ENCODE data around the gene ELP5.
"Not testable (repeated sequence)": the region's sequence is repeated elsewhere in the genome, so short reads cannot be mapped to it uniquely, and the experiment has no call there.

ELP5 gene

DNA sequence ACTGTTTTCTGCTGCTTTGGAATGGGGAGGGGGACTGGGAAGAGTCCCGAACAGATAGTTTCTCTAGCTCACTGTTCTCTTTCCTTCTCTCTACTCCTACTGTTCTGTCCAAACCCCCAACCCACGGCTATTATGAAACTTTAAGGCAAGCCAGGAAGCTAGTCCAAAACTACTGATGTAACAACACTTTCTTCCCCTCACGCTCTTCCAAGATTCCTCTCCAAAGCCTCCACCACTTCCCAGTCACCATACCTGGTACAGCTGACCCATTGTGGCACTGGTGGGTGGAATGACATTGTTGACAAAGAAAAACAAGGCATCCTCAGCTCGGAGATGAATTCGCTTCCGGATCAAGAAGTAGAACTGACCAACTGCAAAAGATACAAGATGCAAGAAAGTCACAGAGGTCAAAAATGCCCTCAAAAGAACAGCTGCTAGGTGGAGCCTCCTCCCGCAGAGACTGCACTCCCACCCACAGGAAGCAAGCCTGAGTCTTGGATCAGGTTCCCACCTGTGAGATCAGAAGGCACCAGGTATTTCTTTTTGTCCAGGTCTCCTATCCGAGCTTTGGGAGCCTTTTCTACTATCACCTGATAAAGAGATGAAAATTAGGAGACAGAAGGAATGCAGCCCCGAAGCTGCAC lies 10.8 kb upstream of the ELP5 start:
- peak overlapping the region; percentile 97 for H3K4me3 ChIP-seq (replicated peaks; ENCODE audit: low read depth, low read length)

DNA sequence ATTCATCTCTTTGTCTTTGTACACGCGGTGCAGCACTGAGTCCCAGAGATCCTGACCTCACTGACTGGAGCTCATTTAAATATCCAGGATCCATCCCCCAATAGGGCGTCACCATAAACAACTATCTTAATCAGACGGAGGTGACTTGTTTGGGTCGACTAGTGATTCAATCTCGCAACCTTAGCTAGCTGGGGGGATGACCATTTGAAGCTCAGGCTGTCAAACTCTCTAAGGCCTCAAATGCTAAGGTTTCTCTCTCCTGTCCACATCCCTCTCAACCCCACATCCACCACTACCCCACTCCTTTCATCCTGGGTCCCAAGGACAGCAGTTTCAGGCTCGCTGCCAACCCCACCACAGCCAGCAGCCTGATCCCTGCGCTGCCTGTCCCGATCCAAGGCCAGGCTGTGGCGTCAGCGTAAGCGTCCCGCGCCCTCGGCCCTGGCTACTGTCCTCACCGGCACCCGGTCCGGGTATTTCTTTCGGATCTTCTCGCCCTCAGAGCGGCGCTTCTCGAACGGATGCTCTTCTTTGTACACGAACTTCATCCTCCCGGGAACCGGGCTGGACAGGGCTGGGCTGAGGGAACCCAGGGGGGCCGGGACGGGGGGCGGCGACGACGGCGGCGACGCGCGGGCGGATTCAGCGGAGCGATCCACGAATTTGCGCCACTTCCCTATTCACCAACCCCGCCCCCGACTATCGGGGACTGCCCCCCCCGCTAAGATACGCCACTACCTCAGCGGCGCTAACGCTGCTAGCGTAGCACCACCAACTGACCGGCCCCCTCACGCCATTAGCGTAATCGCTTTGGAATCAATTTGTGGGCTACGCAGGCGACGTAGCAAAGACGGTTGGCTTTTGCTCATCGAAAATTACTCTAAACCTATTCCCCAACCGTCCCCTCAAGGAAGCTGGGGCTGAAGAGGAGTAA lies 10.0 kb upstream of the ELP5 start, which contains the start of gene GABARAP:
TSS of gene GABARAP (minus strand) at position 667 of the 934 bp plus-strand sequence. CDS start at position 548, 119 bp downstream.
- TF ChIP-seq, protein P1, sequence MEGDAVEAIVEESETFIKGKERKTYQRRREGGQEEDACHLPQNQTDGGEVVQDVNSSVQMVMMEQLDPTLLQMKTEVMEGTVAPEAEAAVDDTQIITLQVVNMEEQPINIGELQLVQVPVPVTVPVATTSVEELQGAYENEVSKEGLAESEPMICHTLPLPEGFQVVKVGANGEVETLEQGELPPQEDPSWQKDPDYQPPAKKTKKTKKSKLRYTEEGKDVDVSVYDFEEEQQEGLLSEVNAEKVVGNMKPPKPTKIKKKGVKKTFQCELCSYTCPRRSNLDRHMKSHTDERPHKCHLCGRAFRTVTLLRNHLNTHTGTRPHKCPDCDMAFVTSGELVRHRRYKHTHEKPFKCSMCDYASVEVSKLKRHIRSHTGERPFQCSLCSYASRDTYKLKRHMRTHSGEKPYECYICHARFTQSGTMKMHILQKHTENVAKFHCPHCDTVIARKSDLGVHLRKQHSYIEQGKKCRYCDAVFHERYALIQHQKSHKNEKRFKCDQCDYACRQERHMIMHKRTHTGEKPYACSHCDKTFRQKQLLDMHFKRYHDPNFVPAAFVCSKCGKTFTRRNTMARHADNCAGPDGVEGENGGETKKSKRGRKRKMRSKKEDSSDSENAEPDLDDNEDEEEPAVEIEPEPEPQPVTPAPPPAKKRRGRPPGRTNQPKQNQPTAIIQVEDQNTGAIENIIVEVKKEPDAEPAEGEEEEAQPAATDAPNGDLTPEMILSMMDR (IDR thresholded peaks at IDR 0.05; ENCODE audit: insufficient read depth, low read length, poor library complexity, severe bottlenecking): no peak
- Histone ChIP-seq H3K27me3 (replicated peaks; ENCODE audit: control insufficient read depth, insufficient read depth, low read length) (no peaks in the 10 kb centered on the region), H3K36me3 (ENCODE audit: control insufficient read depth, insufficient read depth, low read length) (peaks cover 9% of the 10 kb centered on the region), H3K4me3 (replicated peaks; ENCODE audit: low read depth, low read length) (peak within 1 kb of the TSS; percentile 97)
- DNase-seq (ENCODE audit: extremely low read depth, insufficient read length): peak; percentile 88

More for the DNA sequence above, 10.8 kb upstream of the ELP5 start:
- peaks cover 14% of the 10 kb centered on the region for H3K36me3 ChIP-seq (ENCODE audit: control insufficient read depth, insufficient read depth, low read length)
- no peaks in the 10 kb centered on the region for H3K27me3 ChIP-seq (replicated peaks; ENCODE audit: control insufficient read depth, insufficient read depth, low read length)
- TF ChIP-seq, protein P1 (IDR thresholded peaks at IDR 0.05; ENCODE audit: insufficient read depth, low read length, poor library complexity, severe bottlenecking): no peak
- no peak for DNase-seq (ENCODE audit: extremely low read depth, insufficient read length)

DNA sequence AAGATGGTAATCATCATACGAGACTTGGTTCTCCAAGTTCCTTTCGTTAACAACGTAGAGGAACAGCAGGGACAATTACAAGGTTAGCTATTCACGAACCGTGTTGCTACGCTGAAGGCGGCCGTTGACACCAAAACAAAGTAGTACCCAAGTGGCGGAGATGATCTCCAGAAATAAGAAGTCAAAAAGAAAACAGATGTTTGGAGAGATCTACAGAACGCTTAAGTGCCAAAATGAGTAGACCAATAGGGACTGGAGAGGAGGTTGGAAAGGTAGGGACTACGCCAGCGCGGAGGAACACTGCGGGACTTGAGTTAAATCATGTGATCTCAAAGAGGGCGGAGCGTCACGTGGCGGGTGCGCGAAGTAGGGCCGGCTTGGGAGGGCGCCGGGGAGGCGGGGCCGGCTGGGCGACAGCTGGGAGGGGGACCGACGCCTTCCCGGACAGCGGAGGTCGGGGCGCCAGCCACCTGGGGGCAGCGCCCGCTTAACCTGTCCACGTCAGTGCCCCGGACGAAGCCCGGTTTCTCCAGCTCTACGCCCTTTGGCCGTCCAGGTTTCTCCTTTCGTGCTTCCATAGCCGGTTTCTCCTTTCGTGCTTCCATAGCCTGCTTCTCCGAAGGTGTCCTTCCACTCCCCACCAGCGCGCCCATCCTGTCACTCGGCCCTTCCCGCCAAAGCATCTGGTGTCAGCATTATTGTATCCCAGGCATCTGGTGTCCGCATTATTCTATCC lies 9.1 kb upstream of the ELP5 start:
- Histone ChIP-seq H3K36me3 (ENCODE audit: control insufficient read depth, insufficient read depth, low read length) (peaks cover 9% of the 10 kb centered on the region), H3K27me3 (replicated peaks; ENCODE audit: control insufficient read depth, insufficient read depth, low read length) (no peaks in the 10 kb centered on the region), H3K4me3 (replicated peaks; ENCODE audit: low read depth, low read length) (peak overlapping the region; percentile 97)
- TF ChIP-seq, protein P1 (IDR thresholded peaks at IDR 0.05; ENCODE audit: insufficient read depth, low read length, poor library complexity, severe bottlenecking): no peak
- peak; percentile 92 for DNase-seq (ENCODE audit: extremely low read depth, insufficient read length)

DNA sequence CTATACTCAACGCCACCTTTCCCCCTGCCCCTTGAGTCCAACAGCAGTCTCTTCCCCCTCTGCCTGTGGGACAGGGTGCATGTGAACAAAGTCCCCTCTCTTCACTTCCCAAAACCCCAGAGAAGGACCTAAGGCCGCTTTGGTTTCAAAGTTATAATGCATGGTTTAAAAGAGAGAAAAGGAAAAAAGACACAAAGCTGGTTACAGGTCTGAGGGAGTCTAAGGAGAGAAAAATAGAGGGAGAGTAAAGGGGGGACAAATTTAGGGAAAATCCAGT lies 8.6 kb upstream of the ELP5 start:
- Histone ChIP-seq H3K27me3 (replicated peaks; ENCODE audit: control insufficient read depth, insufficient read depth, low read length) (no peaks in the 10 kb centered on the region), H3K4me3 (replicated peaks; ENCODE audit: low read depth, low read length) (peak overlapping the region; percentile 97), H3K36me3 (ENCODE audit: control insufficient read depth, insufficient read depth, low read length) (peaks cover 9% of the 10 kb centered on the region)
- no peak for DNase-seq (ENCODE audit: extremely low read depth, insufficient read length)
- TF ChIP-seq, protein P1 (IDR thresholded peaks at IDR 0.05; ENCODE audit: insufficient read depth, low read length, poor library complexity, severe bottlenecking): no peak

DNA sequence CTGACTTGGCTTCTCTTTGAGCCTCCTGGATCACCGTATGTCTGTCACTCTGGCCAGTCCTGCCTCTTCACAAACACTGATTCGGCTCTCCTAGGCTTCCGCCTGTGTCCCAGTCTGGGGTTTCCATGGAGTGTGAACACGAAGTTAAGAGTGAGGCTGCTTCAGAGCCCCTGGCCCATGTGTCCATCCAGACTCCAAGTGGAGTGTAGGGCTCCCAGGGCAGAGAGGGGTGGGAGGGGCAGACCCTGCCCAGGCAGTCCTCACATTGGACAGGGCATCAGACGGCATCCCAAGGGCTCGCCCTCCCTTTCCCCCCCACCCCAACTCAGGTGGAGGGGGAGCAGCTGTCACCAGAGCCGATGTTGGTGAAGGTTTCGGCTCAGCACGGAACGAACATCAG lies 8.2 kb upstream of the ELP5 start:
- H3K27me3 ChIP-seq (replicated peaks; ENCODE audit: control insufficient read depth, insufficient read depth, low read length); DNase-seq (ENCODE audit: extremely low read depth, insufficient read length); H3K4me3 ChIP-seq (replicated peaks; ENCODE audit: low read depth, low read length); H3K36me3 ChIP-seq (ENCODE audit: control insufficient read depth, insufficient read depth, low read length): not testable (repeated sequence)

DNA sequence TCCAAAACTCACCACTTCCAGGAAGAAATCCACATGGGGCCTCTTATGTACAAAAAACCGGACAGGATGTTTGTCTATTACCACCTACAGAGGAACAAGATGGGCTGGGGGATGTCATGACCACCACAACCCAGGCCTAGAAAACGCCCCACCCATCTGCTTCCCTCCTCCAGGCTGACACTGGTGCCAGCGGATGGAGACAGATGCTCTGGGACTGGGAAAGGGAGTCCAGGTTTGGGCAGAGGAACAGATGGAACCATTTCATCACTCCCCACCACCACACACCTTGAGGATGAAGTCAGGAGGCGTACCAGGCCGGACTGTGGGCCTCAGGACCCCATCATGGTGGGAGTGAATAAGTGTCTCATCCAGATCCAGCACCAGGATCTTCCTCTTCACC lies 5.2 kb upstream of the ELP5 start:
- H3K4me3 ChIP-seq (replicated peaks; ENCODE audit: low read depth, low read length): no peak overlapping the region
- H3K36me3 ChIP-seq (ENCODE audit: control insufficient read depth, insufficient read depth, low read length): peaks cover 7% of the 10 kb centered on the region
- TF ChIP-seq, protein P1 (IDR thresholded peaks at IDR 0.05; ENCODE audit: insufficient read depth, low read length, poor library complexity, severe bottlenecking): no peak
- H3K27me3 ChIP-seq (replicated peaks; ENCODE audit: control insufficient read depth, insufficient read depth, low read length): no peaks in the 10 kb centered on the region
- no peak for DNase-seq (ENCODE audit: extremely low read depth, insufficient read length)

Measured in GM06990 (cell line).